Measurements from ENCODE around the gene DYNLRB2.

The DYNLRB2 gene

GRCh38 chr16:80599466-80599865, 58.7 kb downstream of the DYNLRB2 start:
- no peak for DNase-seq (ENCODE audit: low read depth)

Measured in activated T-helper 1 cell treated with Interleukin-2 at 50 U/mL for 16 hours (primary cell).